ENCODE results near the gene OTUD1. TPM values are rescaled to one million over a fixed set of nuclear protein-coding genes. Genes with fewer than 3 reads are reported as not detected.

OTUD1 gene
- 24.0 TPM for total RNA-seq

GRCh38 chr10:23438547-23439451 lies at the start of gene OTUD1:
Gene OTUD1, plus strand, starts transcription at chr10:23439075. Its CDS starts 383 bp downstream, at chr10:23439458.

Other genes starting within 250 kb of the OTUD1 start
- 2.8 TPM for gene PTF1A, start 246.8 kb upstream of the OTUD1 start, total RNA-seq
- gene C10orf67, start 94.3 kb upstream of the OTUD1 start, total RNA-seq: 0.11 TPM